Amniotic epithelial cell (primary cell): Measurements from ENCODE around the gene MCTP1.

Experiments used
- DNase-seq: peaks from one replicate; pipeline ENCODE4 v3.0.0-alpha.2; 2010; ENCODE audit warnings: low read depth

The MCTP1 gene

DNA sequence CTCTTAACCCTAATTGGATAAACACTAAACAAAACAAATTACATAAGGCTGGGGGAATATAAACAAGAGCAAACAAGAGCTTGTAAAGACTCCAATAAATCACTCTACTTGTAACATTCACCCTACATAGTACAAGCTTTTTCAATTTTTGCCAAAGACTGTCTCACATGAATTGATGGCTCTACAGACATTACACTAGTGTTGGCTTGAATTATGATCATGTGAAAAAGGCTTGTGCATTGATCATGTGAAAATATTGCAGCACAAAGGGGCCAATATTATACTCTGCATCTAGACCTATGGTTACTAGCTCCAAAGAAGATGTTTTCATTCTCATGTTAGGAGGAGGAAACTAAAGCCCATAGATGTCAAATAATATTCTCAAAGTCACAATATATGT lies 212.6 kb downstream of the MCTP1 start:
- DNase-seq = no peak

DNA sequence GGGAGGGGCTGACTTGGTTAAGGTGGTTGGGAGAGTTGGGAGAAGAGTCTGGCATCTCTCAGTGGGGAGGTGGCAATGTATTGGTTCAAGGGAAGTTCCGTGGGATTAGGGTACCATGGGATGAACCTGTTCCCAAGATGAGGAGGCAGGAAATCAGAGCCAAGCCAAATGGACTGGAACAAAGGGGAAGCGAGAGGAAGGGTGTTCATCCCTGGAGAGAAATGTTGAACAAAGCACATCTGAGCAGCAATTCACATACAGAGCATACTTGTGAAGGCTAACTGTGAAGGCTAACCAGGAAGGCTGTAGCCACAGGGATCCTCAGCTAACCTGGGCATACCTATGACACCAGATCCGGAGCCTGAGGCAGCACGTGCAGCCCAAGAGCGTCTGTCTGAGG lies 214.0 kb downstream of the MCTP1 start:
- DNase-seq = no peak

DNA sequence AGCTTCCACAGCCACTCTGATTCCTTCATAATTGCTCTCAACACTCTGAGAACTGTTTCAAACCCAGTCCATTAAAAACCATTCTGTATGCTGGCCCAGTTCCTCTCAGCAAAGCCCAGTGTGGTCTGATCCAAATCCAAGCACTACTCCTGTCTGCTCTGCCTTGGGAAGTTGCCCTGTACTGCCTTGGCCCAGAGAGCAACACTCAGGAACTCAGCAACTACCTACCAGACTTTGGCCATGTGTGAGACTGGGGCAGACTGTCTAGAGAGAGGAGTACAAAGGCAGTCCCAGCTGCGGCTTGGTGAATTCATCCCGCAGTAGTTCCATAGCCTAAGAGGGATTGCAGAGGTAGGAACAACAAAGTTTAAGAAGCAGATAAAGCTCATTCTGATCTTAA lies 214.4 kb downstream of the MCTP1 start:
- DNase-seq = no peak

DNA sequence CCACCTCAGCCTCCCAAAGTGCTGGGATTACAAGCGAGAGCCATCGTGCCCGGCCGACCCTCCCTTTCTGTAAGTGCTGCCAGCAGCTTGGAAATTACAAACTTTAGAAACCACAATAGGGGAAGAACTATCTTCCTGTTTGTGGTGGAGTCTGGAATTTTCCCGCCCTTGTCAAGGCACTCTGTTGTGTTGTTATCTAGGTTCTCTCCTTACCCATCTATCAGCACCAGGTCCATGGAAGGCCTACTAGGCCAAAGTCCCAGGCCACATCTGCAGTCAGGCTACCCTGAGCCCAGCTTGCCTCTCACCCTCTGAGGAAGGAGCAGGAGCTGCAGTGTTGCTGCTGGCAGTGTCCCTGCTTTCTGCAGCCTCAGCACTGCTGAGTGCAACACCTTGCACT lies 214.9 kb downstream of the MCTP1 start:
- peak; percentile 16 for DNase-seq

DNA sequence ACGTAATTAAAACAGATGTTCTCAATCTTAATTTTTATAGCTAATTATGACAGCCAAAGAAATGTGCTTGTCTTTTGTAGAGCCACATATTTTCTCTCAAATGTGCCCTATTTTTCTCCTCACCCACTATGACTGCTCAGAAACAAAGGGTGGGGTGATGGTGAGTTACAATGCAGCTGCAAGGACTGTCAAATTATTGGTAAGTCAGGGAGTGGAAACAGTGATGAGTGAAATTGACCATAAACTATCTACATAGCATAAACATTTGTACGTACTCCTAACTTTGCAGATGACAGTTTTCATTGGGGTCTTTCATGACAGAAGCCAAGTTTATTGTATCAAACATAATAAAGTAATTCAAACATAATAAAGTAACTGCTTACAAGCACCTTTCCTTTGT lies 215.9 kb downstream of the MCTP1 start:
- no peak for DNase-seq

DNA sequence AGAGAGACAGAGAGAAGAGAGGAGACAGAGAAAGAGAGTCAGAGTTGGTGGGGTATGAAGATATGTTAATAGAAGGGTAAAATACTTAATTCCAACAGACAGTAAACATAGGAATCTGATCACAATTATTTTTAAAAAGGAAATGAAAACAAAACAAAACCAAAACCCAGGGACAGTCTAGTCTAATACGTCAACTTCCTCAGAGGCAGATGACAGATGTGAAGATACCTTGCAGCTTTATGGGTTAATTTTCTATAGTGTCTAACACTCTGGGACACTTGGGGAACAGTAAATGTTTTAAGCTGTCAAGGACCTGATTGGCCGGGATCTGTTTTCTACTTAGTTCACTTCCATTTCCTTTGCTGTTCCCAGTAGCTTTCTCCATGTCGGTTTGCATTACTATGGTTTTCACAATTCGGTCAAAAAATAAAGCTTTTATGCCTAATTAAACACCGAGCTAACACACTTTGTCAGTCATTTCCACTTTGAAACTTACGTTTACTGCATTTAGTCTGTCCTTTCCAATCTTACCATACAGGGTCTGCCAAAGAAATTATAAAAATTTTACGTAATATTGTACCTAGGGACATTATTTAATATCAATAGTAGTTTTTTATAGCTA lies 216.5 kb downstream of the MCTP1 start:
- no peak for DNase-seq

DNA sequence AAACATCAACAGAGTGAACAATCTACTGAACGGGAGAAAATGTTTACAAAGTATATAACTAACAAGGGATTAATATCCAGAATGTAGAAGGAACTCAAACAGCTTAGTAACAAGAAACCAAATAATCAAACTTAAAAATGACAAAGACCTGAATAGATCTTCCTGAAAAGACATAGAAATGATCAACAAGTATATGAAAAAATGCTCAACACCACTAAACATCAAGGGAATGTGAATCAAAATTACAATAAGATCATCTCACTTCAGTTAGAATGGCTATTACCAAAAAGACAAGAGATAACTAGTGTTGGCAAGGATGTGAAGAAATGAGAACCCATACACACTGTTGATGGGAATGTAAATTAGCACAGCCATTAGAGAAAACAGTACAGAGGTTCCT lies 218.8 kb downstream of the MCTP1 start:
- no peak for DNase-seq

DNA sequence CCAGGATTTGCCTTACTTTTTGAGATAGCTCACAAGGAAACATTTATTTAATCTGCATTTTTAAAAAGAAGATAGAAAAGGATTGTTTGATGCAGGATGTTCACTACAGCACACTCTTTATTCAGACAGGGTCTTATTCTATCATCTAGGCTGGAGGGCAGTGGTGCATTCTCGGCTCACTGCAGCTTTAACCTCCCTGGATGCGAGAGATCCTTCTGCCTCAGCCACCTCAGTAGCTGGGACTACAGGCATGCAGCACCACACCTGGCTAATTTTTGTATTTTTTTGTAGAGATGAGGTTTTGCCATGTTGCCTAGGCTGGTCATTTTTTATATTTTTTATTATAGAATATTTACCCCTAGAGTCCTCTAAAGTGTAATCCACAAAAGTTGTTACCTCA lies 221.4 kb downstream of the MCTP1 start:
- no peak for DNase-seq

DNA sequence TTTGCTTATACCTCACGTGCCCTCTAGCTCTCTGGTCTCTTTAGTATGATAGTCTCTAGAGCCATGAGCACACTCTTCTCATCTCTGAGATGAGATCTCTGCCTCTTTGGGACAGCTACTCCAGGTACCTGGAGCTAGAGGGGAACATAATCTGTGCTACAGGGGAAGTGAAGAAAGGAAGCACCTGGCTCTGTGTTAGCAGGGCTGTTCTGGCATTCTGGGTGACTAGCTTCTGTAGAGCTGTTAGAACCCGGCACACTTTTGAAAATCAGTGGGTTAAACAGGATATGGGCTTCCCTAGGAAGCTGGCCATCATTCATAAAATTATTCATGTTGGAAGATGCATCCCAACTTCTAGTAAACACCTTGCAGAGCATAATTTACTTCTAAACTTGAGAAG lies 224.8 kb downstream of the MCTP1 start:
- DNase-seq = no peak

DNA sequence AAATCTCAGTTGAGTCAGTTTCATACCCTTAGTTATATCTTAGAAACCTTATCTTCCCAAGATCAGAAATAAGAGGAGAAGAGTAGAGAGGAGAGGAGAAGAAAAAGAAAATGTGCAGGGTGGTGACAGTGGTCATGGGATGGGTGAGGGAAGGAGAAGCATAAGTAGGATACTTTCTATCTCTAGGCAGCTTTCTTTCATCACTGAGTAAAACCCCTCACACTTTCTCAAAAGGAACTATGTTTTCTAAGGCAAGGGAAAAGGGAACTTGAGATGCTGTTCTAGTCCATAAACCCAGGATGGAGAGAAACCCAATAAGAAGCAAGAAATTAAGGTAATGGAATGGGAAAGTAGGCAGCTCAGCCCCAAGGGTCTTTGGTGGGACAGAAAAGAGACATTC lies 225.3 kb downstream of the MCTP1 start:
- DNase-seq = no peak

DNA sequence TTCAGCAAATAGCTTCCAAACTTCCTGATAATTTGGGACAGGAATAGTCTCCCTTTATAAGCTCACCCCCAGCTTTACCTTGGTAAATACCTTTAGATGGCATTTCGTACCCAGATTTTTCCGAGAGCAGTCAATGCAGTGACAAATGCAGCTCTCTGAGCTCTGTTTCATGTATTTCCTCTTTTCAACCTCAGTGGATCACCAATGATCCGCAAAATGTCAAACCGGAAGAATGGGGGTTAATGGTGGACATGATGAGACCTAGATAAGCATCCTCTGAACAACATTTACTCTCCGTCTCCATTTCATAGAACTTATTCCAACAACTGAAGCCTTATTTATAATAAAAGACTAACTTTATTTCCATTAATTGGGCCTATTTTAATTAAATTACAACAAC lies 227.3 kb downstream of the MCTP1 start:
- no peak for DNase-seq

DNA sequence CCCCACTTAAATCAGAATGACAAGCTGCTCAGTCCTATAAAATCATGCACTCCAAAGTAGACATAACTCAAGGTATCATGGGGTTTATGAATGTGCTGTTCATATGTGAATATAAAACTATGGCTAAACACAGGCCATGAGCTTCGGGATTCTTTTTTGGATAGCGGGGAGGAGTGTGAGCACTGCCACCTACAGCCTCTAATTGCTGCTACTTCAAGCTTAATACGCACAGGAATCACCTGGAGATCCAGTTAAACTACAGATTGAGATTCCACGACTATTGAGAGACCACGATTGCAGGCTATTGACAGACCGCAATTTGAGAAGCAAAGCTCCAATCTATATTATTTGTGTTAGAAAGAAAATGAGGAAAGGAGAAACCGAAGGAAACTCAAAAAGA lies 231.6 kb downstream of the MCTP1 start:
- no peak for DNase-seq

DNA sequence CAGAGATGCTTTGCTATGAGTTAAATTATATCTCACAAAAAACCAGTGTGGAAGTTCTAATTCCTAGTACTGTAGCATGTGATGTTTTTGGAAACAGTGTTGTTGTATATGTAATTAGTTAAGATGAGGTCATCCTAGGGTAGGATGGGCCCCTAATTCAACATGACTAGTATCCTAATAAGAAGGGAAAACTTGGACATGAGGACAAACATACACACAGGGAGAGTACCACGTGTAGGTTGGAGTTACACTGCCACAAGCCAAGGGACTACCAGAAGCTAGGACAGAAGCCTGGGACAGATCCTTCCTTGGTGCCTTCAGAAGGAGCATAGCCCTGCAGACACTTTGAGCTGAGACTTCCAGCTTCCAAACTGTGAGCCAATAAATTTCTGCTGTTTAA lies 234.2 kb downstream of the MCTP1 start:
- no peak for DNase-seq

DNA sequence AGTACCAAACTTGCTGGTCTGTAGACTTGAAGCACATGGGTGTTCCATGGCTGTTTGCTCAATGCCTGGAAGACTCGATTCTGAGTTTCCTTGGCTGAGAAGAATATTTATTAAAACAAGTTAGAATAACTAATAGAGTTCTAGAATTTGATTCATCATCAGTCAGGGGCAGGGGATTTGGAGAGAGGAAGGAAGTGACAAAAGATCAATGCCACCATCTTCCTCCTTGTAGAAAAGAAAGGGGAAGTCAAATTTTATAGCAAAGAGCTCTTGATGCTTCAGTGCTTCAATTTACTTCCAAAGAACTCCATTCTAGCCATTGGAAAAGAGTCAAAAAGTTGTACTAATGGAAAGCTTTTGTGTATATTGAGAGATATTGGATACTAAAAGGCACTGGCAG lies 236.3 kb downstream of the MCTP1 start:
- DNase-seq = no peak

DNA sequence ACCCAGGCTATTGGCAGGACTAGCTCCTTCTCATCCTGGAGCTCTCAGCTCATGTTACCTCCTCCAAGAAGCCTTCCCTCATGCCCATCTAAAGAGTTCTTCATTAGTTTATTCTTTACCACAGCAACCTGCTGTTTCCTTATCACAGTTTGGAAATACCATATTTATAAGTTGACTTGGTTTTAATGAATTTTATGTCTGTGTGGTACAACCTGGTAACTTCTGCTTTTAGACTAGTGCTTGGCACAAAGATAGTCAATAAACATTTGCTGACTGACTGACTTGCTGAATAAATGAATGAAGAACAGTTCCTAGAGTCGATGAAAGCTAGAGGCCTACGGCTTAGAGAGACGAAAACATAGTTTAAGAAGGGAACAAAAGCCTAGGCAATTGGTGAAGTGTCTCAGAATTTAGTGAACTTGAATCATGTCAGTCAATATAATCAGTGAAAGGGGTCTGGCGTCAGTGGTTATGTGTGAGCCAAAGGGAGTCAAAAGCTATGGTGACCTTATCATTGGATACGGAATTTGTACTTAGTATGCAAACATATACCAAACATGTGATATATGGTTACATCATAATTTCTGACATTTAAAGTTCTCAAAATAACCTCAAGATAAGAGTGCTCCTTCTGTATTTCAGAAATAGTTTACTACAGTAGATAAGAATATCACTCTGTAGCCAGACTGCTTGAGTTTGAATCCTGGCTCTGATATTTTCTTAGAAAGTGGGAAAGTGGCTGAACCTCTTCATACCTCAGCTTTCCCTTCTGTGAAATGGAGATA lies 239.5 kb downstream of the MCTP1 start:
- no peak for DNase-seq

DNA sequence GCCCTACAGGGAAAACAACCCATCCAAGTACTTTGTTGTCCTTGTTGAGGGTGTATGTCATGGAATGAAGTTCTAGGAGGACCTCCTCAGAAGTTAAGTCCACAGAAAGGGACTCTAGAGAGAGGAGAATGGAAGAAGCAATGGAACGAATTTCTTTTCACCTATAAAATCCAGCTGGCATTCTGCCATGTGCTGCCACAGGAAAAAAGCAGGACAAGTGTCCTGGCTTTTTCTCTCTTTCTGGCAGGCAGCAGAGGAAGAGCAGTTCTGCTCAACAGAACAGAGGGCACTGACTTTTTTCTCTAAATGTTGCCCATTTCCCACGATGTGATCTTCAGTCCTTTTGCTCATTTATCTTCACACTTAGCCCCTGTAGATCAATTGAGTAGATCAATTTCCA lies 240.8 kb downstream of the MCTP1 start:
- no peak for DNase-seq

DNA sequence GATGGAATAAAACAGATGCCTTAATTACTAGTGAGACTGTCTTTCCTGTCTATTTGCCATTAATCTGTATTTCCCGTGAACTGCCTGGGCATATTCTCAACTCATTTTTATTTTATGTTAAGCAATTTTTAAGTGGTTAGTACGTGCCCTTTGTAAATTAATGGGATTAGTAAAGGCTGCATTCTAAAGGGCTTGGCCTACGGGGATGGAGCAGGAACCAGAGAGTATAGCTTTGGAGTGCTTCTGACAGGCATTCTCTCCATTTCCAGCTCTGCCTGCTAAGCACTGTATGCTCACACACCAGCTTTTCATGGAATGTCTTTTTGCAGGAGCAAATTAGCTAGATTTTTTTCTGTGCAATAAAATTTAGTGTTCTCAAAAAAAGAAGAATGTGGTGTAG lies 241.2 kb downstream of the MCTP1 start:
- no peak for DNase-seq

DNA sequence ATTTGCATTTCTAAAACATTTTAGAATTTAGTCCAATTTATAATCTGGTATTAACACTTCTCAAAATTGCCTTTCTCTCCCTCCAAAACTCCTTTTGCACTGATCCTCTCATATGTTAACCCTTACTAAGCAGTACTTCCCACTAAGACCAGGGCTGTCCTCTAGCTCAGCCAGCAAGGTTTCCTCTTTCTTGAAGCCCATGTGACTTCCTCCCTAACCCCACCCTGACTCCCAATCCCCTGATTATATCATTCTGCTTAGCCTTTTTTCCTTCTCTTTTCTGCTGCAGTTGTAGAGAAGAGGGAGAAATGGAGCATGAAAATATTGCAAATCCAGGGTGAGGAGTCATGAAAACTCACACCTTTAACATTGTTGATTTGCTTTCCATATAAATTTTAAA lies 241.7 kb downstream of the MCTP1 start:
- no peak for DNase-seq

DNA sequence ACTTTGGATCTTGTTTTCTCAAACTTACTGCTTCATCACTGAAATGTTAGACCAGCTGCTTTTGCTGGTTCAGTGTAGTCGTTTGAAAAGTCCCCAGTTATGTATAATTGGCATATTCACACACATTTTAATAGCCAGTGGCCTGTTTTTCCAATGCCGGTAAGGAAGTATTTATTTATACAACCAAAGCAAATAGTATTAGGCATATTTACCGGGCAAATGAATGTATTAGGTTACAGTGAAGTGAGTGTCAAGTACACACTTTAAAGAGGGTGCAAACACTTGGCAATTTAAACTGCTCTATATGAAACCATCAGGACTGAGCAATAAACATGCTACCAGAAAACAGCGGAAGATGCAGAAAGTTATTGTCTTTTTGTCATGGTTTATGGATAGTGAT lies 242.9 kb downstream of the MCTP1 start:
- DNase-seq = no peak

DNA sequence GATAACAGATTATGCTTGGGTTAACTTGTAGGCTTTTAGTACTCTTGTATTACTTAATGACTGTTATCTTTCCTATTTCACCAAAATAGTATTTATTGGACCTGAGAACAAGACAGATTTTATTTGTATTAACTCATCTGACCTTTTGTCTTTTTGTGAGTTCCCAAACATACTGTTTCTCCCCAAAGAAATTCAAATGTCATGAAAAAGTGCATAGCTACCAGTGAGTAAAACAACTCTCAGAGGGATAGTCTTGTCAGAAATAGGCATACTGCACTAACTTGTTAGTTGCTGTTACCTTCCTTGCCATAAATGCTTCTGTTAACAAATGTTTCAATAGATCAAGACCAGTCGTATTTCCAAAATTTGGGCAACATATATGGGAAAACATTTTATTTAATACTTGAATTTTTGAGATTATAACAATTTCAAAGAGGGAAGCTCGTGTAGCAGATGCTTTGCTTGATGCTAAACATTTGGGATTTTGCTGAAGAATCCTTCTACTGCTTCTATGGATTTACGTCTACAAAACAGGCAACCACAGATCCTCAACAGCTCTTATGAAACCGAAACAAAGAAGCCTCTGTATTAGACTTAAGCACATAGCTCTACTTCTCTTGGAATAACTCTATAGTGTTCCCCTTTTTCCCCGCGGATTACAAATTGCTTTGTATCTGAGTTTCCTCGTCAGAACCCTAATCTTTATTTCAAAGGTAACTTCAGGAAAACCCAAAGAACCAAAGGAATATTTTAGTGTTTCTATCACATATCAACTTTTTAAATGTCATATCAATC lies 248.8 kb downstream of the MCTP1 start:
- no peak for DNase-seq

DNA sequence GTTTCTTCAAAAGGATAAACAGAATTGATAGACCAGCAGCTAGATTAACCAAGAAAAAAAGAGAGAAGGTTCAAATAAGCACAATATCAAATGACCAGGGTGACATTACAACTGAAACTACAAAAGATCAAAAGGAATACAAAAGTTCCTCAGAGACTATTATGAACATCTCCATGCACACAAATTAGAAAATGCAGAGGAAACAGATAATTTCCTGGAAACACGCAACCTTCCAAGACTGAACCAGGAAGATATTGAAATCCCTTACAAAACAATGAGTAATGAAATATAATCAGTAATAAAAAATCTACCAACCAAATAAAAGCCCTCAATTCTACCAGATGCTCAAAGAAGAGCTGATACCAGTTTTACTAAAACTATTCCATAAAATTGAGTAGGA lies 252.1 kb downstream of the MCTP1 start:
- DNase-seq = no peak

DNA sequence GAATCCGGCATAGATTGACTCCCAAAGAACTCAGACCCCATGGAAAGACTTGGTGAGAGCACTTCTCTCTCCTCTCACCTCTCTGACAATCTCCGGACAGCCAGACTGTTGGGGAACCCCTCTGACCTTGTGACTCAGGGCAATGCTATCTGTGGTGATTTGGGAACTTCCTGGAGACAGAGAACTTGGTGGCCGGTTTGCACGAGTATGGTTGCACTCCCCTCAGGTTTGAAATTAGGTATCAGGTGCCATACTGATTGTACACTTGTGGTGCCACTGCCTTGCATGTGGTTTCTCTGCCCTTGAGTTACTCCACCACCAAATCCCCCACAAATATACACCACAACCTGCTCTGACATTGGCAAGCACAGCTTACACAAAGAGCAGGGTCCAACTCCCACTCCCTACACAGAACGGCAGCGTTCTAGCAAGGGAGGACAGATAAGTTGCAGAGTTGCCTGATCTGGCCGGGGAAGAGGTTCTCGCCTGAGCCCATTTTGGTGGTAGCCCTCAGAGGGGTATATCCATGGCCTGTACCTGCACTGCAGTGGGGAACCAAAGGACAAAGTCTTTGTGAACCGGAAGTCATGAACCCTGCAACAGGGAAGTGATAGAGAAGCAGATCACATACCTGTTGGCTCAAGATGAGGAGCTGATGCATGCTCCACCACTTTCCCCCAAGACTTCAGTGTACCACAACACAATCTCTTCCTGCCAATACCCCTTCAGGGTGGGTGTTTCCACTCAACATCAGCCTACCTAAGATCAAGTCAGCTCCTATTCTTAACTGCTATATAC lies 255.1 kb downstream of the MCTP1 start:
- no peak for DNase-seq

DNA sequence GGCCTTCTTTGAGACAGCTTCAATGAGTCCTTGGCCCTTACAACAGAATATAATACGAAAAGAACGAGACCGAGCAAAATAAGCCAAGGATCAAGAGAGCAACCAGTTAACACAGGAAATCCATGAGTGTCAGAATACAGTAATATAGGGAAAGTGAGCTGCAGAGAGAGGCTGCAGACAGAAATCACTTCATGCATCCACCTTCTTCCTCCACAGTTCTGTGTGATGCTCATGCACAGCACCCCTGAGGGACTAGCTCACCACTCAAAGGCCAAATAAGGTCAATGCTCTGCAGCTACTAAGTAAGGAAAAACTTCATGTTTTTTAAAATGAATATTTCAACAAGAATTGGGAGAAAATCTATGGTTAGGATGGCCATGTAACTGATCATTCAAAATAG lies 257.1 kb downstream of the MCTP1 start:
- no peak for DNase-seq
